ENCODE results near the gene VAMP3. TPM values are rescaled to one million over a fixed set of nuclear protein-coding genes. Genes with fewer than 3 reads are reported as not detected.

VAMP3 gene
- polyA plus RNA-seq = 113 TPM
- long read RNA-seq, donor 1, transcript VAMP3-201 (5 exons, 2,205 nt) = major isoform, 38 of 39 reads
- long read RNA-seq, donor 1, partial matches to known transcripts = 0 of 39 reads
- long read RNA-seq, donor 1, other reads (novel, unspliced or antisense) = 0 of 39 reads
- long read RNA-seq, donor 2, transcript VAMP3-201 (5 exons, 2,205 nt) = major isoform, 56 of 113 reads
- long read RNA-seq, donor 2, partial matches to known transcripts = 54 of 113 reads
- long read RNA-seq, donor 2, other reads (novel, unspliced or antisense) = 0 of 113 reads
- long read RNA-seq, donor 3 = 0 reads
- long read RNA-seq, donor 4, transcript VAMP3-201 (5 exons, 2,205 nt) = major isoform, 7 of 7 reads
- long read RNA-seq, donor 4, partial matches to known transcripts = 0 of 7 reads
- long read RNA-seq, donor 4, other reads (novel, unspliced or antisense) = 0 of 7 reads
- long read RNA-seq, donor 5, transcript VAMP3-201 (5 exons, 2,205 nt) = major isoform, 25 of 27 reads
- long read RNA-seq, donor 5, partial matches to known transcripts = 0 of 27 reads
- long read RNA-seq, donor 5, other reads (novel, unspliced or antisense) = 0 of 27 reads
- long read RNA-seq, donor 6, transcript VAMP3-201 (5 exons, 2,205 nt) = major isoform, 43 of 44 reads
- long read RNA-seq, donor 6, partial matches to known transcripts = 0 of 44 reads
- long read RNA-seq, donor 6, other reads (novel, unspliced or antisense) = 0 of 44 reads
- long read RNA-seq, donor 7, transcript VAMP3-201 (5 exons, 2,205 nt) = major isoform, 12 of 12 reads
- long read RNA-seq, donor 7, partial matches to known transcripts = 0 of 12 reads
- long read RNA-seq, donor 7, other reads (novel, unspliced or antisense) = 0 of 12 reads
- long read RNA-seq, donor 8, transcript VAMP3-201 (5 exons, 2,205 nt) = major isoform, 55 of 132 reads
- long read RNA-seq, donor 8, partial matches to known transcripts = 74 of 132 reads
- long read RNA-seq, donor 8, other reads (novel, unspliced or antisense) = 0 of 132 reads
- long read RNA-seq, donor 9, transcript VAMP3-201 (5 exons, 2,205 nt) = major isoform, 30 of 80 reads
- long read RNA-seq, donor 9, partial matches to known transcripts = 48 of 80 reads
- long read RNA-seq, donor 9, other reads (novel, unspliced or antisense) = 0 of 80 reads
- long read RNA-seq, donor 10, transcript VAMP3-201 (5 exons, 2,205 nt) = major isoform, 28 of 76 reads
- long read RNA-seq, donor 10, partial matches to known transcripts = 48 of 76 reads
- long read RNA-seq, donor 10, other reads (novel, unspliced or antisense) = 0 of 76 reads
- long read RNA-seq, donor 11, transcript VAMP3-201 (5 exons, 2,205 nt) = major isoform, 42 of 44 reads
- long read RNA-seq, donor 11, partial matches to known transcripts = 0 of 44 reads
- long read RNA-seq, donor 11, other reads (novel, unspliced or antisense) = 0 of 44 reads

GRCh38 chr1:7770997-7771822, at the start of gene VAMP3:
VAMP3 (plus strand) TSS chr1:7771296; CDS start chr1:7771384, 88 bp downstream.
- Histone ChIP-seq H3K4me1 (ENCODE audit: control insufficient read depth, insufficient read depth, low read length) (peaks cover 7% of the 10 kb centered on the region), H3K27me3 (ENCODE audit: control insufficient read depth, insufficient read depth, low read length) (no peaks in the 10 kb centered on the region), H3K4me3 (ENCODE audit: low read length) (peak within 1 kb of the TSS; percentile 87), H3K36me3 (ENCODE audit: control insufficient read depth, insufficient read depth, low read length) (peaks cover 5% of the 10 kb centered on the region), H3K9me3 (ENCODE audit: control insufficient read depth, low read depth, low read length) (no peaks in the 10 kb centered on the region), H3K27ac (ENCODE audit: low read length) (peak within 1 kb of the TSS; percentile 93)
- no CpG with 5 or more reads among the region's 97 CpGs for WGBS (ENCODE audit: insufficient coverage, low lambda C conversion rate)
- DNase-seq = peak; percentile 76 to 88

GRCh38 chr1:7721940-7722669, 49.0 kb upstream of the VAMP3 start:
- H3K36me3 ChIP-seq (ENCODE audit: control insufficient read depth, insufficient read depth, low read length) = no peaks in the 10 kb centered on the region
- DNase-seq = no peak
- H3K9me3 ChIP-seq (ENCODE audit: control insufficient read depth, low read depth, low read length) = no peaks in the 10 kb centered on the region
- WGBS (ENCODE audit: insufficient coverage, low lambda C conversion rate) = 60% methylated on average over 2 of the region's 5 CpGs
- no peaks in the 10 kb centered on the region for H3K4me1 ChIP-seq (ENCODE audit: control insufficient read depth, insufficient read depth, low read length)
- H3K4me3 ChIP-seq (ENCODE audit: low read length) = no peak overlapping the region
- H3K27me3 ChIP-seq (ENCODE audit: control insufficient read depth, insufficient read depth, low read length) = no peaks in the 10 kb centered on the region
- H3K27ac ChIP-seq (ENCODE audit: low read length) = no peak overlapping the region

- H3K9me3 ChIP-seq (ENCODE audit: control insufficient read depth, low read depth, low read length) = no peaks in the 10 kb centered on the region
- no peaks in the 10 kb centered on the region for H3K36me3 ChIP-seq (ENCODE audit: control insufficient read depth, insufficient read depth, low read length)
- no peaks in the 10 kb centered on the region for H3K27me3 ChIP-seq (ENCODE audit: control insufficient read depth, insufficient read depth, low read length)
- DNase-seq = no peak
- no peaks in the 10 kb centered on the region for H3K4me1 ChIP-seq (ENCODE audit: control insufficient read depth, insufficient read depth, low read length)
- 100% methylated on average over 1 of the region's 2 CpGs for WGBS (ENCODE audit: insufficient coverage, low lambda C conversion rate)
- H3K4me3 ChIP-seq (ENCODE audit: low read length) = no peak overlapping the region
- no peak overlapping the region for H3K27ac ChIP-seq (ENCODE audit: low read length)
These were observed 48.5 kb upstream of the VAMP3 start for GRCh38 chr1:7722670-7723012.

- H3K4me3 ChIP-seq (ENCODE audit: low read length) = no peak overlapping the region
- no peak overlapping the region for H3K27ac ChIP-seq (ENCODE audit: low read length)
- no peaks in the 10 kb centered on the region for H3K27me3 ChIP-seq (ENCODE audit: control insufficient read depth, insufficient read depth, low read length)
- no peak for DNase-seq
- WGBS (ENCODE audit: insufficient coverage, low lambda C conversion rate) = no CpG with 5 or more reads among the region's 7 CpGs
- no peaks in the 10 kb centered on the region for H3K36me3 ChIP-seq (ENCODE audit: control insufficient read depth, insufficient read depth, low read length)
- no peaks in the 10 kb centered on the region for H3K4me1 ChIP-seq (ENCODE audit: control insufficient read depth, insufficient read depth, low read length)
- no peaks in the 10 kb centered on the region for H3K9me3 ChIP-seq (ENCODE audit: control insufficient read depth, low read depth, low read length)
These were observed 44.5 kb upstream of the VAMP3 start for GRCh38 chr1:7726623-7727022.

GRCh38 chr1:7727809-7728471, 43.2 kb upstream of the VAMP3 start:
- Histone ChIP-seq H3K36me3 (ENCODE audit: control insufficient read depth, insufficient read depth, low read length) (no peaks in the 10 kb centered on the region), H3K27ac (ENCODE audit: low read length) (no peak overlapping the region), H3K9me3 (ENCODE audit: control insufficient read depth, low read depth, low read length) (no peaks in the 10 kb centered on the region), H3K27me3 (ENCODE audit: control insufficient read depth, insufficient read depth, low read length) (no peaks in the 10 kb centered on the region), H3K4me3 (ENCODE audit: low read length) (no peak overlapping the region), H3K4me1 (ENCODE audit: control insufficient read depth, insufficient read depth, low read length) (no peaks in the 10 kb centered on the region)
- no peak for DNase-seq
- WGBS (ENCODE audit: insufficient coverage, low lambda C conversion rate) = no CpG with 5 or more reads among the region's 14 CpGs

- Histone ChIP-seq H3K27me3 (ENCODE audit: control insufficient read depth, insufficient read depth, low read length) (no peaks in the 10 kb centered on the region), H3K27ac (ENCODE audit: low read length) (no peak overlapping the region), H3K4me3 (ENCODE audit: low read length) (no peak overlapping the region), H3K36me3 (ENCODE audit: control insufficient read depth, insufficient read depth, low read length) (no peaks in the 10 kb centered on the region), H3K9me3 (ENCODE audit: control insufficient read depth, low read depth, low read length) (no peaks in the 10 kb centered on the region), H3K4me1 (ENCODE audit: control insufficient read depth, insufficient read depth, low read length) (no peaks in the 10 kb centered on the region)
- WGBS (ENCODE audit: insufficient coverage, low lambda C conversion rate) = no CpG with 5 or more reads among the region's 5 CpGs
- DNase-seq = no peak
These were observed 41.3 kb upstream of the VAMP3 start for GRCh38 chr1:7729761-7730160.

- Histone ChIP-seq H3K9me3 (ENCODE audit: control insufficient read depth, low read depth, low read length) (no peaks in the 10 kb centered on the region), H3K4me3 (ENCODE audit: low read length) (no peak overlapping the region), H3K4me1 (ENCODE audit: control insufficient read depth, insufficient read depth, low read length) (no peaks in the 10 kb centered on the region), H3K27ac (ENCODE audit: low read length) (no peak overlapping the region), H3K27me3 (ENCODE audit: control insufficient read depth, insufficient read depth, low read length) (no peaks in the 10 kb centered on the region), H3K36me3 (ENCODE audit: control insufficient read depth, insufficient read depth, low read length) (peaks cover 6% of the 10 kb centered on the region)
- DNase-seq = no peak
- no CpG with 5 or more reads among the region's 19 CpGs for WGBS (ENCODE audit: insufficient coverage, low lambda C conversion rate)
These were observed 38.8 kb upstream of the VAMP3 start for GRCh38 chr1:7732331-7732730.

GRCh38 chr1:7733276-7733675, 37.8 kb upstream of the VAMP3 start:
- no peaks in the 10 kb centered on the region for H3K27me3 ChIP-seq (ENCODE audit: control insufficient read depth, insufficient read depth, low read length)
- H3K4me1 ChIP-seq (ENCODE audit: control insufficient read depth, insufficient read depth, low read length) = no peaks in the 10 kb centered on the region
- DNase-seq = no peak
- H3K9me3 ChIP-seq (ENCODE audit: control insufficient read depth, low read depth, low read length) = no peaks in the 10 kb centered on the region
- peaks cover 15% of the 10 kb centered on the region for H3K36me3 ChIP-seq (ENCODE audit: control insufficient read depth, insufficient read depth, low read length)
- no peak overlapping the region for H3K4me3 ChIP-seq (ENCODE audit: low read length)
- no peak overlapping the region for H3K27ac ChIP-seq (ENCODE audit: low read length)
- WGBS (ENCODE audit: insufficient coverage, low lambda C conversion rate) = 60% methylated on average over 1 of the region's 2 CpGs

- DNase-seq = no peak
These were observed 33.1 kb upstream of the VAMP3 start for GRCh38 chr1:7738044-7738443.

More at GRCh38 chr1:7738044-7738443, 33.1 kb upstream of the VAMP3 start:
- Histone ChIP-seq H3K27me3 (ENCODE audit: control insufficient read depth, insufficient read depth, low read length) (no peaks in the 10 kb centered on the region), H3K27ac (ENCODE audit: low read length) (no peak overlapping the region), H3K9me3 (ENCODE audit: control insufficient read depth, low read depth, low read length) (no peaks in the 10 kb centered on the region), H3K36me3 (ENCODE audit: control insufficient read depth, insufficient read depth, low read length) (peaks cover 23% of the 10 kb centered on the region), H3K4me3 (ENCODE audit: low read length) (no peak overlapping the region), H3K4me1 (ENCODE audit: control insufficient read depth, insufficient read depth, low read length) (no peaks in the 10 kb centered on the region)
- 100% methylated on average over 1 of the region's 6 CpGs for WGBS (ENCODE audit: insufficient coverage, low lambda C conversion rate)
